GM12892 (cell line): Measurements from ENCODE around the gene PRSS57.

Experiments
- POLR2A ChIP-seq: IDR thresholded peaks from 2 replicates; pipeline ENCODE4 v1.6.1; 2011; ENCODE audit warnings: low read depth, low read length, control low read depth
- POLR2AphosphoS5 ChIP-seq: IDR thresholded peaks from 2 replicates; pipeline ENCODE4 v1.6.1; 2011; ENCODE audit warnings: low read depth, low read length, control low read depth
- TAF1 ChIP-seq: IDR thresholded peaks from 2 replicates; pipeline ENCODE4 v1.6.1; 2011; ENCODE audit warnings: low read depth, mild to moderate bottlenecking, control low read depth, low read length, borderline replicate concordance

DNA sequence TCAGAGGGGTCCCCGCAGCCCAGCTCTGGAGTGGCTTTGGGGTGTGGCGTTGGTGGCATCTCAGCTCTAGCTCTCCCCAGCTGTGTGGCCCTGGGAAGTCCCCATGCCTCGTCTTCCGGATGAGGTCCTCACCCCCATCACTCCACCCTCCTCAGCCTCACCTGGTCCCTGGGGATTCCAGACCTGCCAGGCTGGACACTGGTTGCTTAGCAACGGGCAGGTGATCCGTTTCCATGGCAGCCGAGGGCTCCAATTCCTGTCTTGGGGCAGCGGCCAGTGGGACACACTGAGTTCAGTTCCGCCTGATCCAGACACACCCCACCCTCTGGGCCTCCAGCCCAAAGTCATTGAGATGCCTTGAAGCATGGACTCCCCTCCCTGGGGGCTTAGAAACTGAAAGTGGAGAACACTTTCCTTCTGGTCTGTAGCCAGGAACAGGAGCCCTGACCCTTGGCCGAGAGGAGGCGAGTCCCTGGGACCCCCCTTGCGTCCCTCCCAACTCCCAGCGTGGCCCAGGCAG lies 48.0 kb upstream of the PRSS57 start:
- TF ChIP-seq POLR2A = no peak
- TF ChIP-seq POLR2AphosphoS5 = no peak
- no peak for TF ChIP-seq TAF1
